H1 (cell line): Measurements from ENCODE around the gene SLC22A2. TPM values are rescaled to one million over a fixed set of nuclear protein-coding genes. Genes with fewer than 3 reads are reported as not detected.
A peak's percentile ranks its signal among the peaks of the same experiment; 100 is the strongest.

Experiments
- CTCF ChIA-PET: fragments of 300-600 bp; sonication (Branson Sonifier 250); formaldehyde crosslinking; loops from one replicate; lab custom pipeline; 2021; ENCODE audit not compliant: partially characterized antibody; lab: Charles Lee
- POLR2A ChIA-PET: fragments of 300-600 bp; sonication (Branson Sonifier 250); formaldehyde crosslinking; loops from one replicate; lab custom pipeline; 2021; ENCODE audit warnings: inconsistent platforms; ENCODE audit not compliant: partially characterized antibody; lab: Charles Lee
- DNase-seq, 2 experiments: peaks; one replicate each; pipeline versions ENCODE4 v3.0.0 to v3.0.0-alpha.2; 2010 to 2022; ENCODE audit warnings: low spot score in 2 of 2, low read depth in 1 of 2, mixed read lengths in 1 of 2
- FAIRE-seq: peaks from 2 replicates; lab custom pipeline; 2011; peaks lifted over from hg19 to GRCh38; lab: Jason Lieb, UNC
- H2AFZ ChIP-seq: 2 replicates; pipeline ENCODE4 v1.8.1; 2012; ENCODE audit warnings: low read length, inconsistent platforms
- H2AK5ac ChIP-seq: 2 replicates; pipeline ENCODE4 v1.6.1; 2013; ENCODE audit warnings: low read depth, low read length
- H2BK120ac ChIP-seq: replicated peaks from 2 replicates; pipeline ENCODE3; 2013; ENCODE audit warnings: low read depth, low read length, inconsistent platforms
- H2BK12ac ChIP-seq: 2 replicates; pipeline ENCODE4 v1.6.1; 2013; ENCODE audit warnings: low read depth, low read length
- H2BK15ac ChIP-seq: 2 replicates; pipeline ENCODE4 v1.6.1; 2013; ENCODE audit warnings: low read length
- H2BK20ac ChIP-seq: 2 replicates; pipeline ENCODE4 v1.6.1; 2013; ENCODE audit warnings: low read length
- H2BK5ac ChIP-seq: 2 replicates; pipeline ENCODE4 v1.6.1; 2013; ENCODE audit warnings: low read depth, low read length
- H3K14ac ChIP-seq: 2 replicates; pipeline ENCODE4 v1.6.1; 2013; ENCODE audit warnings: inconsistent platforms; ENCODE audit not compliant: insufficient read length
- H3K18ac ChIP-seq: 2 replicates; pipeline ENCODE4 v1.6.1; 2013; ENCODE audit warnings: low read length; ENCODE audit errors: extremely low read depth
- H3K23ac ChIP-seq: 2 replicates; pipeline ENCODE4 v1.6.1; 2013; ENCODE audit warnings: inconsistent platforms; ENCODE audit not compliant: insufficient read length
- H3K23me2 ChIP-seq: 2 replicates; pipeline ENCODE4 v1.6.1; 2013; ENCODE audit warnings: low read depth, low read length
- H3K27ac ChIP-seq: 2 replicates; pipeline ENCODE4 v1.6.1; 2011; ENCODE audit warnings: low read depth, low read length, inconsistent platforms
- H3K27me3 ChIP-seq, 4 experiments: replicated peaks in 1 of 4; 1 replicate in 1 of 4; 2 replicates in 3 of 4; pipeline versions ENCODE4 v1.6.1 to v1.8.1; 2011 to 2013; ENCODE audit warnings: low read length in 3 of 4, mild to moderate bottlenecking in 3 of 4, inconsistent platforms in 2 of 4, mixed read lengths in 2 of 4, moderate library complexity in 1 of 4; ENCODE audit not compliant: control insufficient read depth in 3 of 4, insufficient read depth in 3 of 4; ENCODE audit errors: extremely low read depth in 1 of 4
- H3K36me3 ChIP-seq, 4 experiments: 2 replicates each; pipeline versions ENCODE4 v1.6.1 to v1.8.1; 2011 to 2013; ENCODE audit warnings: mild to moderate bottlenecking in 4 of 4, low read length in 3 of 4, moderate library complexity in 2 of 4, control low read depth in 1 of 4, inconsistent platforms in 1 of 4; ENCODE audit not compliant: insufficient read depth in 4 of 4, control insufficient read depth in 2 of 4
- H3K4ac ChIP-seq: replicated peaks from 2 replicates; pipeline ENCODE3; 2013; ENCODE audit warnings: low read length, low read depth, mixed read lengths, inconsistent platforms; ENCODE audit not compliant: insufficient read length
- H3K4me1 ChIP-seq, 4 experiments: replicated peaks in 1 of 4; 1 replicate in 1 of 4; 2 replicates in 3 of 4; pipeline versions ENCODE4 v1.6.1 to v1.8.1; 2011 to 2013; ENCODE audit warnings: low read length in 3 of 4, inconsistent platforms in 2 of 4, mixed read lengths in 1 of 4; ENCODE audit not compliant: insufficient read depth in 4 of 4, control insufficient read depth in 3 of 4
- H3K4me2 ChIP-seq, 2 experiments: 2 replicates each; pipeline versions ENCODE4 v1.6.1 to v1.8.1; 2011 to 2013; ENCODE audit warnings: low read depth in 2 of 2, low read length in 2 of 2, control low read depth in 1 of 2, inconsistent platforms in 1 of 2, mild to moderate bottlenecking in 1 of 2; ENCODE audit not compliant: insufficient read depth in 1 of 2
- H3K4me3 ChIP-seq, 4 experiments: fragments of 200-600, 300-600 bp in 1 of 4; sonication (generic), shearing (Covaris generic), sonication (Bioruptor Twin) in 1 of 4; 2 replicates each; pipeline versions ENCODE4 v1.5.1 to v1.8.1; 2011 to 2016; ENCODE audit warnings: low read length in 4 of 4, low read depth in 3 of 4, control low read depth in 2 of 4, inconsistent platforms in 2 of 4, mild to moderate bottlenecking in 2 of 4, mixed read lengths in 1 of 4, moderate library complexity in 1 of 4; ENCODE audit not compliant: insufficient read depth in 2 of 4; ENCODE audit errors: extremely low read depth in 1 of 4
- H3K56ac ChIP-seq: replicated peaks from 2 replicates; pipeline ENCODE3; 2013; ENCODE audit warnings: low read depth, mild to moderate bottlenecking, mixed read lengths, low read length, inconsistent platforms; ENCODE audit not compliant: insufficient read length
- H3K79me1 ChIP-seq: 2 replicates; pipeline ENCODE4 v1.6.1; 2013; ENCODE audit warnings: low read depth, low read length, control low read depth
- H3K79me2 ChIP-seq, 2 experiments: 2 replicates each; pipeline versions ENCODE4 v1.6.1 to v1.8.1; 2012 to 2013; ENCODE audit warnings: low read length in 2 of 2, mild to moderate bottlenecking in 2 of 2, inconsistent platforms in 1 of 2; ENCODE audit not compliant: insufficient read depth in 2 of 2, control insufficient read depth in 1 of 2
- H3K9ac ChIP-seq, 4 experiments: replicated peaks in 1 of 4; 1 replicate in 1 of 4; 2 replicates in 3 of 4; pipeline versions ENCODE4 v1.6.1 to v1.8.1; 2011 to 2013; ENCODE audit warnings: low read depth in 3 of 4, low read length in 3 of 4, control low read depth in 2 of 4, mild to moderate bottlenecking in 2 of 4, moderate library complexity in 2 of 4, inconsistent platforms in 1 of 4; ENCODE audit errors: extremely low read depth in 1 of 4
- H3K9me3 ChIP-seq, 2 experiments: 2 replicates each; pipeline versions ENCODE4 v1.6.1 to v1.8.1; 2012 to 2013; ENCODE audit warnings: mild to moderate bottlenecking in 2 of 2, moderate library complexity in 2 of 2, control low read depth in 1 of 2, inconsistent platforms in 1 of 2, low read depth in 1 of 2, low read length in 1 of 2, mixed read lengths in 1 of 2; ENCODE audit not compliant: insufficient read depth in 2 of 2
- H4K20me1 ChIP-seq, 2 experiments: replicated peaks in 1 of 2; 2 replicates each; pipeline versions ENCODE3 to v1.8.1; 2011 to 2013; ENCODE audit warnings: inconsistent platforms in 2 of 2, low read length in 2 of 2, mild to moderate bottlenecking in 1 of 2; ENCODE audit not compliant: insufficient read depth in 2 of 2, control insufficient read depth in 1 of 2
- H4K5ac ChIP-seq: 2 replicates; pipeline ENCODE4 v1.6.1; 2013; ENCODE audit warnings: low read length, low read depth, mixed read lengths, inconsistent platforms; ENCODE audit not compliant: insufficient read length
- H4K8ac ChIP-seq: 2 replicates; pipeline ENCODE4 v1.8.0; 2013; ENCODE audit warnings: mild to moderate bottlenecking, moderate library complexity, low read length, inconsistent platforms; ENCODE audit not compliant: insufficient read depth; ENCODE audit errors: extremely low read depth
- H4K91ac ChIP-seq: replicated peaks from 2 replicates; pipeline ENCODE3; 2013; ENCODE audit warnings: low read length, mixed read lengths, inconsistent platforms; ENCODE audit not compliant: insufficient read length
- KDM1A ChIP-seq: fragments of 200-600, 300-600 bp; sonication (generic); IDR thresholded peaks from 2 replicates; pipeline ENCODE4 v1.7.1; 2016; ENCODE audit warnings: mild to moderate bottlenecking, low read length, borderline replicate concordance
- RXRA ChIP-seq: IDR thresholded peaks from 2 replicates; pipeline ENCODE4 v1.6.1; 2011; ENCODE audit warnings: low read depth, mild to moderate bottlenecking, low read length, moderate library complexity; ENCODE audit not compliant: insufficient read depth
- WGBS, 2 experiments: shearing (Covaris generic) in 1 of 2; methylation state at CpG; one replicate each; pipeline versions ENCODE4 v1.1.6 to v1.1.7; 2013 to 2015; ENCODE audit warnings: low lambda C conversion rate in 2 of 2, mixed read lengths in 2 of 2, inconsistent platforms in 1 of 2, low coverage in 1 of 2, missing lambda C conversion rate in 1 of 2; ENCODE audit not compliant: insufficient replicate concordance in 2 of 2, insufficient coverage in 1 of 2, insufficient read length in 1 of 2; ENCODE audit errors: extremely low coverage in 1 of 2, missing lambda C conversion rate in 1 of 2; 5-methylcytosine and 5-hydroxymethylcytosine counted together
- polyA plus RNA-seq, 7 experiments: library from polyadenylated mRNA; depleted of rRNA in 3 of 7; stranded (reverse) in 5 of 7; unstranded in 2 of 7; fragments of >200 nt in 5 of 7; fragments of 200-250 nt in 2 of 7; gene quantifications; 1 replicate in 5 of 7; 2 replicates in 1 of 7; 4 replicates in 1 of 7; pipeline versions ENCODE4 v1.2.1 to v1.2.3, GENCODE V29; 2011 to 2013; ENCODE audit warnings: missing spikeins in 2 of 7, mixed read lengths in 2 of 7
- total RNA-seq: library from RNA; stranded (reverse); fragmentation: NEBNext Ultra II Directional; extraction: Animal tissue kit (Norgen Biotek cat#: 25700); gene quantifications from 2 replicates; pipeline ENCODE4 v1.2.1, GENCODE V29; 2021
- TF ChIP-seq, protein P1 (sequence below): IDR thresholded peaks from 2 replicates; pipeline ENCODE4 v1.6.1; 2012; ENCODE audit warnings: low read length, inconsistent platforms

The SLC22A2 gene
- total and polyA plus RNA-seq, 2 of the 8 experiments (the other 6 are each of a cell fraction or from before 2014, with no cell fraction given): 0.23 to 1.4 TPM

DNA sequence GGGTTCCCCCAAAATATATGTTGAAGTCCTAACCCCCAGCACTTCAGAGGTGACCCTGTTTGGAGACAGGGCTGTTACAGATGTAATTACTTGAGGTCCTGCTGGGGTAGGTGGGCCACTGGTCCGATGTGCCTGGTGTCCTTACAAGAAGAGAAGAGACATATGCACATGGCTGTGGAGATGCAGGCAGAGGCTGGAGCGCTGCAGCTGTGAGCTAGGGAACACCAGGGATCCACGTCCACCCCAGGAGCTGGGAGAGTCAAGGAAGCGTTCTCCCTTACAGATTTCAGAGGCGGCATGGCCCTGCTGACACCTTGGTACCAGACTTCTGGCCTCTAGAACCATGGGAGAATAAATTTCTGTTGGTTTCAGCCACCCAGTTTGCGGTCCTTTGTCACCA lies 11.7 kb upstream of the SLC22A2 start:
- Histone ChIP-seq H3K56ac (no peak overlapping the region), H2BK15ac (no peak overlapping the region), H3K79me1 (no peaks in the 10 kb centered on the region), H3K27ac (no peak overlapping the region), H3K4me3 (no peak overlapping the region), H4K20me1 (no peaks in the 10 kb centered on the region), H2BK120ac (no peak overlapping the region), H4K8ac (no peak overlapping the region), H2BK12ac (no peak overlapping the region), H2AFZ (no peak overlapping the region), H3K36me3 (no peaks in the 10 kb centered on the region), H3K18ac (no peak overlapping the region), H3K79me2 (no peaks in the 10 kb centered on the region), H3K4me2 (no peak overlapping the region), H3K14ac (no peak overlapping the region), H3K9me3 (no peaks in the 10 kb centered on the region), H4K5ac (no peak overlapping the region), H2BK5ac (no peak overlapping the region), H3K23ac (no peak overlapping the region), H3K9ac (no peak overlapping the region), H3K27me3 (no peaks in the 10 kb centered on the region), H3K4me1 (peaks cover 0 to under 1% (median 0%) of the 10 kb centered on the region in 4 experiments; a peak in 1 of 7 replicates), H2AK5ac (no peak overlapping the region), H3K4ac (no peak overlapping the region), H2BK20ac (no peak overlapping the region), H4K91ac (peak overlapping the region; percentile 59), H3K23me2 (no peaks in the 10 kb centered on the region)
- WGBS, 2 experiments: 89% methylated on average over 5 of the region's 6 CpGs; no CpG with 5 or more reads in 1 of the 2 experiments
- DNase-seq (no peak), FAIRE-seq (no peak)
- POLR2A ChIA-PET: no interaction called here
- CTCF ChIA-PET: interaction anchor here (1.5 kb wide), 1 partner anchor 8 kb away, joined by 3 read pairs; no protein-coding TSS in a partner anchor
- no peak for TF ChIP-seq RXRA
- TF ChIP-seq, protein P1, sequence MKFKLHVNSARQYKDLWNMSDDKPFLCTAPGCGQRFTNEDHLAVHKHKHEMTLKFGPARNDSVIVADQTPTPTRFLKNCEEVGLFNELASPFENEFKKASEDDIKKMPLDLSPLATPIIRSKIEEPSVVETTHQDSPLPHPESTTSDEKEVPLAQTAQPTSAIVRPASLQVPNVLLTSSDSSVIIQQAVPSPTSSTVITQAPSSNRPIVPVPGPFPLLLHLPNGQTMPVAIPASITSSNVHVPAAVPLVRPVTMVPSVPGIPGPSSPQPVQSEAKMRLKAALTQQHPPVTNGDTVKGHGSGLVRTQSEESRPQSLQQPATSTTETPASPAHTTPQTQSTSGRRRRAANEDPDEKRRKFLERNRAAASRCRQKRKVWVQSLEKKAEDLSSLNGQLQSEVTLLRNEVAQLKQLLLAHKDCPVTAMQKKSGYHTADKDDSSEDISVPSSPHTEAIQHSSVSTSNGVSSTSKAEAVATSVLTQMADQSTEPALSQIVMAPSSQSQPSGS: no peak
- no peak for TF ChIP-seq KDM1A
